CD8-positive, alpha-beta memory T cell (primary cell): ENCODE results near the gene MAPK11. TPM values are rescaled to one million over a fixed set of nuclear protein-coding genes. Genes with fewer than 3 reads are reported as not detected.
A peak's percentile ranks its signal among the peaks of the same experiment; 100 is the strongest.

Source experiments
- CTCF ChIA-PET: fragments of 350-600 bp; sonication (Branson Sonifier 250); formaldehyde crosslinking; loops from one replicate; lab custom pipeline; 2021; ENCODE audit warnings: antibody characterized with exemption; lab: Charles Lee
- POLR2A ChIA-PET: fragments of 350-600 bp; sonication (Branson Sonifier 250); formaldehyde crosslinking; loops from one replicate; lab custom pipeline; 2021; ENCODE audit warnings: antibody characterized with exemption; lab: Charles Lee
- DNase-seq, 5 donors: peaks; one replicate each; pipeline versions ENCODE4 v3.0.0 to v3.0.0-alpha.2; 2020 to 2022; ENCODE audit warnings: mixed read lengths in 1 of 5
- H3K27ac ChIP-seq: one replicate; pipeline ENCODE4 v1.7.0; 2013; ENCODE audit warnings: low read depth, mild to moderate bottlenecking, low read length, moderate library complexity
- H3K27me3 ChIP-seq: 2 replicates; pipeline ENCODE4 v1.7.0; 2013; ENCODE audit warnings: low read length, mild to moderate bottlenecking; ENCODE audit not compliant: insufficient read depth, poor library complexity, severe bottlenecking
- H3K36me3 ChIP-seq: 2 replicates; pipeline ENCODE4 v1.7.0; 2013; ENCODE audit warnings: mild to moderate bottlenecking, low read length, moderate library complexity; ENCODE audit not compliant: insufficient read depth
- H3K4me1 ChIP-seq: 2 replicates; pipeline ENCODE4 v1.7.0; 2013; ENCODE audit warnings: mild to moderate bottlenecking, low read length, moderate library complexity; ENCODE audit not compliant: insufficient read depth
- H3K4me3 ChIP-seq: 2 replicates; pipeline ENCODE4 v1.7.0; 2013; ENCODE audit warnings: mild to moderate bottlenecking, low read length
- H3K9me3 ChIP-seq: 2 replicates; pipeline ENCODE4 v1.7.0; 2013; ENCODE audit warnings: mild to moderate bottlenecking, low read length
- H3K27ac Mint-ChIP-seq, 8 donors: one replicate each; pipeline ENCODE4 v1.8.0; 2020 to 2021; ENCODE audit warnings: mixed read lengths in 8 of 8, mild to moderate bottlenecking in 6 of 8, inconsistent platforms in 3 of 8, moderate library complexity in 3 of 8
- H3K27me3 Mint-ChIP-seq, 2 donors: one replicate each; pipeline ENCODE4 v1.8.0; 2020 to 2021; ENCODE audit warnings: mixed read lengths in 2 of 2, mild to moderate bottlenecking in 1 of 2, moderate library complexity in 1 of 2
- H3K36me3 Mint-ChIP-seq, 3 donors: one replicate each; pipeline ENCODE4 v1.8.0; 2020 to 2021; ENCODE audit warnings: mixed read lengths in 3 of 3, inconsistent platforms in 1 of 3, mild to moderate bottlenecking in 1 of 3
- H3K4me1 Mint-ChIP-seq, 3 donors: one replicate each; pipeline ENCODE4 v1.8.0; 2020 to 2021; ENCODE audit warnings: mixed read lengths in 3 of 3, inconsistent platforms in 1 of 3, mild to moderate bottlenecking in 1 of 3
- H3K4me3 Mint-ChIP-seq, 7 donors: one replicate each; pipeline ENCODE4 v1.8.0; 2020 to 2021; ENCODE audit warnings: mixed read lengths in 7 of 7, mild to moderate bottlenecking in 6 of 7, moderate library complexity in 4 of 7, inconsistent platforms in 2 of 7
- H3K9me3 Mint-ChIP-seq, 5 donors: one replicate each; pipeline ENCODE4 v1.8.0; 2020 to 2022; ENCODE audit warnings: mixed read lengths in 5 of 5, mild to moderate bottlenecking in 3 of 5, moderate library complexity in 2 of 5, inconsistent platforms in 1 of 5
- polyA plus RNA-seq: library from polyadenylated mRNA; unstranded; fragments of 300-500 nt; fragmentation: Illumina TruSeq; gene quantifications from one replicate; pipeline ENCODE4 v1.2.3, GENCODE V29; 2021
- total RNA-seq, 2 experiments: library from RNA; stranded (reverse); gene quantifications; one replicate each; pipeline ENCODE4 v1.2.3, GENCODE V29; 2021

MAPK11 gene
- total and polyA plus RNA-seq, 3 experiments from 2014 or later: 0.28 to 13.2 (median 12.8) TPM

DNA sequence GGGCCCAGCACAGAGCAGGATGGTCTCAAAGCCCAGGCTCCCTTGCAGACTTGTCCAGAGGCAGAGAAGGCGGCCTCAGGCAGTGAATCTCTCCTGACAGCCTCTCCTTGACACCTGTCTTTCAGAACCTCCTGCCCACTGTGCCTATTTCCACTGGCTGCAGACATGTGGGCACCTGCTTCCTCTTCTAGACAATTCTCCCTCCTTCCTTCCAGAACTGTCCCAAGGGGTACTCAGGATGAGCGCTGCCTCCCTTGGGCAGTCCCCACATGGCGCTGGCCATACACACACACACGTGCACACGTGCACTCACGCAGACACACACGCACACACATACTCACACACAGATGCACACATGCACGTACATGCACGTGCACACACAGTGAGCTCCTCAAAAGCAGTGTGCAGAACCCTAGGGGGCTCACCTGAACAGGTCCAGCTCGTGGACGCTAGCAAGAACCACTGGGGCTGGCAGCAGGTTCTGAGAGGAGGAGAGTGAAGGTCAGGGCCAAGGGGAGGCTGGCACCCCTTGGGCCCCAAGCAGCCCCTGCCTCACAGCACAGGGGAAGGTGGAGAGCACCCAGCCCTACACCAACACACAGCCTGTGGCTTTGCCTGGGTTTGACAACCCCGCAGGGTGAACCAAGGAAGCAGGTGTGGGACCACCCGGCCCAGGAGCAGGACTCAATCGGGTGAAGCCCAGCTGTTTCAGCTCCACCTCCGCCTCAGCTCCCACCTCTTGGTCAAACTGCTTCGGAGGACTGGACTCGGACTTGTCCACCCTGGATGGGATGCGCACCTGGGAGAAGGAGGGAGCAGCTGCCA, 45.3 kb upstream of the MAPK11 start:
- no peak overlapping the region for H3K27ac ChIP-seq
- no peaks in the 10 kb centered on the region for H3K27me3 ChIP-seq
- H3K36me3 Mint-ChIP-seq: no peaks in the 10 kb centered on the region
- H3K4me3 ChIP-seq: no peak overlapping the region
- H3K36me3 ChIP-seq: no peaks in the 10 kb centered on the region
- POLR2A ChIA-PET: interaction anchor here (1.2 kb wide), 1 partner anchor 125 kb away, joined by 4 read pairs; no protein-coding TSS in a partner anchor
- no peaks in the 10 kb centered on the region for H3K9me3 Mint-ChIP-seq
- H3K4me1 ChIP-seq: peaks cover 17% of the 10 kb centered on the region
- no peak for DNase-seq
- H3K4me3 Mint-ChIP-seq: peak overlapping the region in 6 of 7 donors; percentile 35 to 78 (median 68)
- no peaks in the 10 kb centered on the region for H3K27me3 Mint-ChIP-seq
- no peaks in the 10 kb centered on the region for H3K9me3 ChIP-seq
- CTCF ChIA-PET: interaction anchor here (1.0 to 4.2 kb wide), 10 partner anchors 8 to 248 kb away, joined by 3 to 14 read pairs (median 3); partner anchors contain the start of gene HDAC10
- H3K27ac Mint-ChIP-seq: peak overlapping the region; percentile 18 to 91 (median 81)
- peaks cover 11 to 21% (median 12%) of the 10 kb centered on the region in 3 donors for H3K4me1 Mint-ChIP-seq

DNA sequence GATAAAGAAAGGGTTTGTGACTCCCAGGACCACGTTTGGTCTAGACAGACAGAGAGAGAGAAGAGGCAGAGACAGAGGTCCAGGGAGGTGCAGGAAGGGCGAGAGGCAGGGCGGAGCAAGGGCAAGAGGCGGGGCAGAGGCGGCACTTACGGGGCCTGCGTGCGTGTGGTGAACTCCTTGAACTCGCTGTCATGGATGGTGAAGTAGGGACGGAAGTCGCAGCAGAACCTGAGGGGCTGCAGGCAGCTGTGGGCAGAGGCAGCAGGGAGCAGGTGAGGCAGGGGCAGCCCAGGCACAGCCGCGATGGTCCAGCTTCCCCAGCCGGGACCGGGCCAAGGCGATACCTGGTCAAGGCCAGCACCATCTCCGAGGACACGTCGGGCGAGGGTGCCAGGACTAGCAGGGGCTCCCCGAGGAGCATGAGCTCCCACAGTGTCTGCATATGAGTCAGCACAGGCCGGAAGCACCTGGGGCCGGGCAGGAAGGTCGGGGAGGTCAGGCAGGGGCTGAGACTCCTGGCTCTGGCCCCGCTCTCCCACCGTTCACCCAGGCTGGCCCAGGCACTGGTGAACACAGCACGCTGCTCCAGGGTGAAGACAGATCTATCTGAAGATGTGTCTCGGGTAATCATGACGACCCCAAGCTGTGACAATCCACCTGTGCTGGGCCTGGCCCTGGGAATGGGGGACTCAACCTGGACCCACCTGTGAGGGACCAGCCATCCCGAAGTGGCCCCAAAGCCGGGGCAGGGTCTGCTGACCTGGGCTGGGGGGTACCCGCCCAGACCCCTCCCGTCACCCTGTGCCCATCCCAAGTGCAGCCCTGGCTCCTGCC, 44.5 kb upstream of the MAPK11 start:
- CTCF ChIA-PET: interaction anchor here (0.8 to 4.2 kb wide), 9 partner anchors 9 to 249 kb away, joined by 3 to 14 read pairs (median 3); partner anchors contain the start of gene HDAC10
- Mint-ChIP-seq H3K27ac (peak overlapping the region; percentile 65 to 97 (median 92)), H3K9me3 (no peaks in the 10 kb centered on the region), H3K36me3 (no peaks in the 10 kb centered on the region), H3K4me3 (peak overlapping the region; percentile 74 to 90 (median 81)), H3K27me3 (no peaks in the 10 kb centered on the region), H3K4me1 (peaks cover 11 to 21% (median 12%) of the 10 kb centered on the region in 3 donors)
- H3K4me1 ChIP-seq: peaks cover 17% of the 10 kb centered on the region
- DNase-seq: peak; percentile 52 to 79 (median 66)
- peak overlapping the region; percentile 48 for H3K4me3 ChIP-seq
- POLR2A ChIA-PET: interaction anchor here (0.7 to 1.2 kb wide), 2 partner anchors 64 to 124 kb away, joined by 3 to 4 read pairs; partner anchors contain the start of gene HDAC10
- no peaks in the 10 kb centered on the region for H3K36me3 ChIP-seq
- no peaks in the 10 kb centered on the region for H3K9me3 ChIP-seq
- peak overlapping the region; percentile 45 for H3K27ac ChIP-seq
- H3K27me3 ChIP-seq: no peaks in the 10 kb centered on the region

DNA sequence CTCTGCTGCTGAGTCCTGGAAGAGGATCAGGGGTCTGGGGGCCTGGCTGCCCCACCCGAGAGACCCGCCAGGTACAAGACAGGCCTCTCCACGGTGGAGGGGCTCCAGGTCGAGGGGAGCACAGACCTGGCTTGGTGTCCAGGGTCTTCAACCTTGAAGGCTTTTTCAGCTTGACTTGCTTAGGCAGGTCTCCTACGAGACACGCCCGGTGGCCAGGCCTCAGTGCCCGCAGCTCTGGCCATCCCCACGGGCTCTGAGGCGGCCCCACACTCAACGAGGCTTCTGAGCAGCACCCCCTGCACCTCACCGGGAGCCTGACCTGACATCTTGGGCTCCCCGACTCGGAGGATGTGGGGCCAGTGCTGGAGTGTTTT, 43.9 kb upstream of the MAPK11 start:
- peaks cover 11 to 21% (median 12%) of the 10 kb centered on the region in 3 donors for H3K4me1 Mint-ChIP-seq
- H3K27me3 Mint-ChIP-seq: no peaks in the 10 kb centered on the region
- H3K36me3 Mint-ChIP-seq: no peaks in the 10 kb centered on the region
- DNase-seq: peak in 1 of 5 donors; percentile 47
- H3K27ac Mint-ChIP-seq: peak overlapping the region; percentile 65 to 97 (median 92)
- Histone ChIP-seq H3K27me3 (no peaks in the 10 kb centered on the region), H3K4me1 (peaks cover 17% of the 10 kb centered on the region), H3K27ac (peak overlapping the region; percentile 45), H3K9me3 (no peaks in the 10 kb centered on the region), H3K36me3 (no peaks in the 10 kb centered on the region), H3K4me3 (peak overlapping the region; percentile 48)
- CTCF ChIA-PET: interaction anchor here (0.8 to 4.2 kb wide), 8 partner anchors 9 to 249 kb away, joined by 3 to 14 read pairs (median 3); no protein-coding TSS in a partner anchor
- POLR2A ChIA-PET: interaction anchor here (0.7 to 1.2 kb wide), 2 partner anchors 63 to 124 kb away, joined by 3 to 4 read pairs; partner anchors contain the start of gene HDAC10
- no peaks in the 10 kb centered on the region for H3K9me3 Mint-ChIP-seq
- peak overlapping the region; percentile 74 to 90 (median 81) for H3K4me3 Mint-ChIP-seq

DNA sequence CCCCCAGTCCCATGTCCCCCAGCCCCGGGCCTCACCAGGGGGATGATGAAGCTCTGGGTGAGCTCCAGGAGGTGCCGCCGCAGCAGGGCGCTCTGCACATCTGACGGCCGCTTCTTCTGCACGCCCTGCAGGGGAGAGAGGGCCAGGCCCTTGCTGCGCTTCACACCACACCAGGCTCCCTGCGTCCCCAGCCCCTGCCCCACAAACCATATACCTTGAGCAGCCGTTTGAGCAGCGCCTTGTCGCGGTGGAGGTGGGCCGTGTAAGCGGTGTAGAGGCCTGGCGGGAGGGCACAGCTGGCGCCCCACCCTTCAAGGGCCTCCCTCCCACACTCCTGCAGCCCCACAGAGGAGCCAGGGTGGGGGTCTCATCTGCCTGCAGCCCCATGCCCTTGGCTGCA, 43.4 kb upstream of the MAPK11 start:
- Histone ChIP-seq H3K27me3 (no peaks in the 10 kb centered on the region), H3K27ac (peak overlapping the region; percentile 45), H3K36me3 (no peaks in the 10 kb centered on the region), H3K4me3 (peak overlapping the region; percentile 48), H3K9me3 (no peaks in the 10 kb centered on the region), H3K4me1 (peaks cover 17% of the 10 kb centered on the region)
- CTCF ChIA-PET: interaction anchor here (1.6 to 4.2 kb wide), 2 partner anchors 28 to 40 kb away, joined by 3 to 14 read pairs; no protein-coding TSS in a partner anchor
- Mint-ChIP-seq H3K27ac (peak overlapping the region in 4 of 8 donors; percentile 23 to 97 (median 71)), H3K4me1 (peaks cover 12 to 24% (median 13%) of the 10 kb centered on the region in 3 donors), H3K36me3 (no peaks in the 10 kb centered on the region), H3K27me3 (no peaks in the 10 kb centered on the region), H3K9me3 (no peaks in the 10 kb centered on the region), H3K4me3 (peak overlapping the region in 6 of 7 donors; percentile 30 to 90 (median 80))
- DNase-seq: peak in 1 of 5 donors; percentile 43
- POLR2A ChIA-PET: interaction anchor here (0.6 kb wide), 1 partner anchor 479 kb away, joined by 4 read pairs; no protein-coding TSS in a partner anchor

DNA sequence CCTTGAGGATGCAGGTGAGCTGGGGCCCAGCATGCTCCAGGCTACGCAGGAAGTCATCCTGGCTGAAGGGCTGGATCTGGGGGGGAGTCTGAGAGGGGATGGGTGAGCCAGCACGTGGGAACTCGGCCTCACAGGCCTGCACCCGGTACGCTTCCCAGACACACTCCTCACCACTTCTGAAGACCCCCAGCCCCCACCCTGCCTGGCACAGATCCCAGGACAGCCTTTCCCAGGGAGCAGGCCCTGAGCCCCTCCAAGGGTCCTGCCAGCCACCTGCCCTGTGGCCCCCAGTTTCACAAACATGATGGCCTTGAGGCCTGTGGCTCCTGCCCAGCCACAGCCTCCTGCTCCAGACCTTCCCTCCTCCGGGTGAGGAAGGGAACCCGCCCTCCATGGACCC, 42.8 kb upstream of the MAPK11 start:
- Mint-ChIP-seq H3K4me3 (no peak overlapping the region), H3K36me3 (no peaks in the 10 kb centered on the region), H3K9me3 (no peaks in the 10 kb centered on the region), H3K4me1 (peaks cover 12 to 25% (median 13%) of the 10 kb centered on the region in 3 donors), H3K27me3 (peaks cover 0 to 2% of the 10 kb centered on the region in 2 donors), H3K27ac (no peak overlapping the region)
- no peaks in the 10 kb centered on the region for H3K9me3 ChIP-seq
- no peaks in the 10 kb centered on the region for H3K36me3 ChIP-seq
- H3K27me3 ChIP-seq: no peaks in the 10 kb centered on the region
- no peak overlapping the region for H3K27ac ChIP-seq
- ChIA-PET CTCF (no interaction called here), POLR2A (interaction anchor here (0.6 kb wide), 1 partner anchor 478 kb away, joined by 4 read pairs; no protein-coding TSS in a partner anchor)
- peaks cover 17% of the 10 kb centered on the region for H3K4me1 ChIP-seq
- DNase-seq: no peak
- no peak overlapping the region for H3K4me3 ChIP-seq

DNA sequence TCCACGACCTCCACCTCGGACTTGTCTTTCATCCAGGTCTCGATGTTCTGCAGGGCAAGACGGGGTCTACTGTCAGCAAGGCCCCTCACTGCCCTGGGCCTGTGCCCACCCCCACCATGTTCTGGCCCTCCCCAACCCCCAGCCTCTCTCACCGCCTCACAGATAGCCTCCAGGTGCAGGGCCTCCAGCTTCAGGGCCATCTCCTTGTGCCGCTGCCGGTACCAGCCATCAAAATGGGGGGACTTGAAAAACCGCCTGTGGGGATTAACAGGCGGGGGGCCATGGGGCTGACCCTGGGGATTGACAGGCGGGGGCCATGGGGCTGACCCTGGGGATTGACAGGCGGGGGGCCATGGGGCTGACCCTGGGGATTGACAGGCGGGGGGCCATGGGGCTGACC, 42.2 kb upstream of the MAPK11 start:
- H3K27ac Mint-ChIP-seq: no peak overlapping the region
- peaks cover 12 to 25% (median 13%) of the 10 kb centered on the region in 3 donors for H3K4me1 Mint-ChIP-seq
- peak overlapping the region in 1 of 7 donors; percentile 36 for H3K4me3 Mint-ChIP-seq
- Histone ChIP-seq H3K4me3 (no peak overlapping the region), H3K4me1 (peaks cover 17% of the 10 kb centered on the region), H3K9me3 (no peaks in the 10 kb centered on the region), H3K27me3 (no peaks in the 10 kb centered on the region), H3K27ac (no peak overlapping the region), H3K36me3 (no peaks in the 10 kb centered on the region)
- H3K9me3 Mint-ChIP-seq: no peaks in the 10 kb centered on the region
- no peaks in the 10 kb centered on the region for H3K36me3 Mint-ChIP-seq
- H3K27me3 Mint-ChIP-seq: peaks cover 0 to 2% of the 10 kb centered on the region in 2 donors
- ChIA-PET POLR2A (no interaction called here), CTCF (no interaction called here)
- DNase-seq: no peak

DNA sequence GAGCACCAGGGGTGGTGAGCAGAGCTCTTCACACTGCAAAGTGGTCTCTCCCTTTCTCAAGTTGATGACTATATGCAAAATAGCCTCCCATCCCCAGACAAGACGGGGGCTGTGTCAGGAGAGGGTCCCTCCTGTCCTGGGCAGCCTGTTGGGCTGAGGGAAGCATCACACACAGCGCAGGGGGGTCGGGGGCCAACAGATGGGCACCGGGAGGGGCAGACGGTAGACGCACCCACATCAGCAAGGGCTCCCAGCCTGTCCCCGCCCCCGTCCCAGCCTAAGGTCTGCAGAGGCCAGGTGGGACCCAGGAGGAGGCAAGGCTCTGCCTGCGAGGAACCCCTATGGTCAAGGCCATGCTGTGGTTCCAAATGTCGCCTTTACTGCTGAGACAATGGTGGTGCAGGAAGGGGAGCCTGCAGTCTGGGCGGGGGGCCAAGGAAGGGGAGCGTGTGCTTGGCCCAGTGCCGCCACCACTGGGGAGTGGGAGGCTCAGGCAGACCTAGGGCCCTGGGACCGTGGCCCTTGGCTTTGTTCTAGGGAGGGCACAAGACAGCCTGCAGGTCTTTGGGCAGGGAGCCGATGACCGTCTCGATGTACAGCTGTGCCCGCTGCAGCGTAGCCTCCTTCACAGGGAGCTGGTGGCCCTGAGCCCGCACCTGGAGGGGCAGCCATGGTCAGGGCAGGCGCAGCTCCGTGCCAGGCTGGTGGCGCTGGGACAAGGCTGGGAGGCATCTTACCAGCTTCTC, 41.6 kb upstream of the MAPK11 start:
- Mint-ChIP-seq H3K4me3 (no peak overlapping the region), H3K4me1 (peaks cover 12 to 25% (median 13%) of the 10 kb centered on the region in 3 donors), H3K9me3 (no peaks in the 10 kb centered on the region), H3K27ac (no peak overlapping the region), H3K27me3 (peaks cover 0 to 2% of the 10 kb centered on the region in 2 donors), H3K36me3 (no peaks in the 10 kb centered on the region)
- no peaks in the 10 kb centered on the region for H3K9me3 ChIP-seq
- no peak for DNase-seq
- ChIA-PET CTCF (no interaction called here), POLR2A (no interaction called here)
- H3K4me1 ChIP-seq: peaks cover 17% of the 10 kb centered on the region
- no peak overlapping the region for H3K27ac ChIP-seq
- no peaks in the 10 kb centered on the region for H3K27me3 ChIP-seq
- no peaks in the 10 kb centered on the region for H3K36me3 ChIP-seq
- no peak overlapping the region for H3K4me3 ChIP-seq
